Gastroesophageal sphincter (tissue), 4 donors: ENCODE results near the gene TELO2. TPM values are rescaled to one million over a fixed set of nuclear protein-coding genes. Genes with fewer than 3 reads are reported as not detected.

Experiments
- ATAC-seq: fragments of 150-250 bp; one replicate; pipeline ENCODE4 v1.9.1; 2016; ENCODE audit warnings: mild to moderate bottlenecking, moderate library complexity
- H3K27ac ChIP-seq, 4 donors: fragments of 200-600 bp; sonication (generic) in 3 of 4; 1 replicate in 3 of 4; 2 replicates in 1 of 4; pipeline ENCODE4 v1.5.1; 2016 to 2019
- H3K27me3 ChIP-seq: fragments of 200-600 bp; sonication (generic); one replicate; pipeline ENCODE4 v1.5.1; 2019
- H3K36me3 ChIP-seq, 2 donors: fragments of 200-600 bp; sonication (generic); one replicate each; pipeline ENCODE4 v1.5.1; 2019; ENCODE audit warnings: control low read depth in 1 of 2
- H3K4me1 ChIP-seq, 3 donors: fragments of 200-600 bp; sonication (generic); 1 replicate in 2 of 3; 2 replicates in 1 of 3; pipeline ENCODE4 v1.5.1; 2016 to 2019; ENCODE audit warnings: control low read depth in 2 of 3
- H3K4me3 ChIP-seq, 2 donors: fragments of 200-600 bp; sonication (generic); one replicate each; pipeline ENCODE4 v1.5.1; 2019; ENCODE audit warnings: mild to moderate bottlenecking in 1 of 2, moderate library complexity in 1 of 2
- H3K9me3 ChIP-seq, 3 donors: fragments of 200-600 bp; sonication (generic); one replicate each; pipeline ENCODE4 v1.5.1; 2017 to 2019; ENCODE audit warnings: control low read depth in 2 of 3
- EP300 ChIP-seq: sonication (generic); formaldehyde crosslinking; IDR thresholded peaks from one replicate; pipeline ENCODE4 v1.6.1; 2017; ENCODE audit warnings: antibody characterized with exemption, mild to moderate bottlenecking
- POLR2A ChIP-seq, 2 donors: fragments of 450-650 bp; IDR thresholded peaks; one replicate each; pipeline ENCODE4 v1.6.1; 2017; ENCODE audit warnings: antibody characterized with exemption in 2 of 2, mild to moderate bottlenecking in 2 of 2, moderate library complexity in 1 of 2
- POLR2AphosphoS5 ChIP-seq: sonication (generic); formaldehyde crosslinking; IDR thresholded peaks from one replicate; pipeline ENCODE4 v1.6.1; 2017; ENCODE audit warnings: antibody characterized with exemption
- WGBS, 2 donors: methylation state at CpG; one replicate each; pipeline ENCODE4 v1.1.5; 2018; ENCODE audit warnings: low coverage in 1 of 2; 5-methylcytosine and 5-hydroxymethylcytosine counted together
- total RNA-seq, 4 donors: library from RNA; depleted of rRNA; stranded (reverse); fragments of >200 nt; gene quantifications; one replicate each; pipeline ENCODE4 v1.1.0, GENCODE V29; 2016
- TF ChIP-seq, protein P1 (sequence below), 4 experiments: fragments of 200-600 bp in 2 of 4; fragments of 450-650 bp in 2 of 4; sonication (generic) in 1 of 4; IDR thresholded peaks; one replicate each; pipeline ENCODE4 v1.5.1; 2017 to 2019; ENCODE audit warnings: antibody characterized with exemption in 4 of 4, mild to moderate bottlenecking in 2 of 4, moderate library complexity in 2 of 4

TELO2 gene
- total RNA-seq, 4 donors from 2014 or later = 10.9 to 33.9 (median 20.8) TPM

DNA sequence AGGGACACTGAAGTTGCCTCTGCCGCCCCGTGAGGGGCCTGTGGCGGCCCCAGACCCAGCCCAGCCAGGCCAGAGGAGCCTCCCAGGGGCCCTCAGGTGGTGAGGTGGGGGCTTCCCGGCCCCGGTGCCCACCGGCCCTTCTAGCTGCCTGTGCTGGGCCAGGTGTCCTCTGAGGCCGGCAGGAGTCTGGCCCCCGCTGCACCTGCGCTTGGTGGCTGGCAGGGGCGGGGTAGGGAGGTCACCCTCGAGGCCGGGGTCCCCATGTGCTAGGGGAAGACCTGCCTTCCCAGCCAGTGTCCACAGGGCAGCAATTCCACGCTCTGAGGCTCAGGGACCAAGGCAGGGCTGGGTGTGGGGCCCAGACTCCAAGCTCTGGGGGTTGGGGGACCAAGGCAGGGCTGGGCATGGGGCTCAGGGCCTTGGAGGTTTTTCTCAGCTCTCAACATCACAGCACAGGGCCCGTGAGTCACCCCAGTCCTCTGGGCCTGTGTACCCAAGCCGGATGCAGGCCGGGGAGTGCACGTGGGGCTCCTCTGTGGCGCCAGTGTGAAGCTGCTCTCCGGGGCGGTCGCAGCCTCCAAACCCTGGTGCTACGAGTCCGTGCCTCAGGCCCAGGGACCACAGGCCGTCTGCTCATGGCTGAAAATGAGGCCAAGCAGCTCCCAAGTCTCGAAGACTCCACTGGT is 47.5 kb upstream of the TELO2 start:
- no peak for ATAC-seq
- Histone ChIP-seq H3K27ac (no peak overlapping the region), H3K27me3 (no peaks in the 10 kb centered on the region), H3K36me3 (peaks cover 0 to 61% of the 10 kb centered on the region in 2 donors), H3K9me3 (no peaks in the 10 kb centered on the region), H3K4me1 (no peaks in the 10 kb centered on the region), H3K4me3 (no peak overlapping the region)
- TF ChIP-seq, protein P1, sequence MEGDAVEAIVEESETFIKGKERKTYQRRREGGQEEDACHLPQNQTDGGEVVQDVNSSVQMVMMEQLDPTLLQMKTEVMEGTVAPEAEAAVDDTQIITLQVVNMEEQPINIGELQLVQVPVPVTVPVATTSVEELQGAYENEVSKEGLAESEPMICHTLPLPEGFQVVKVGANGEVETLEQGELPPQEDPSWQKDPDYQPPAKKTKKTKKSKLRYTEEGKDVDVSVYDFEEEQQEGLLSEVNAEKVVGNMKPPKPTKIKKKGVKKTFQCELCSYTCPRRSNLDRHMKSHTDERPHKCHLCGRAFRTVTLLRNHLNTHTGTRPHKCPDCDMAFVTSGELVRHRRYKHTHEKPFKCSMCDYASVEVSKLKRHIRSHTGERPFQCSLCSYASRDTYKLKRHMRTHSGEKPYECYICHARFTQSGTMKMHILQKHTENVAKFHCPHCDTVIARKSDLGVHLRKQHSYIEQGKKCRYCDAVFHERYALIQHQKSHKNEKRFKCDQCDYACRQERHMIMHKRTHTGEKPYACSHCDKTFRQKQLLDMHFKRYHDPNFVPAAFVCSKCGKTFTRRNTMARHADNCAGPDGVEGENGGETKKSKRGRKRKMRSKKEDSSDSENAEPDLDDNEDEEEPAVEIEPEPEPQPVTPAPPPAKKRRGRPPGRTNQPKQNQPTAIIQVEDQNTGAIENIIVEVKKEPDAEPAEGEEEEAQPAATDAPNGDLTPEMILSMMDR (IDR thresholded peaks at IDR 0.05) = no peak
- TF ChIP-seq EP300 = no peak
- TF ChIP-seq POLR2AphosphoS5 = no peak
- whole genome bisulfite sequencing, 2 donors = no CpG with 5 or more reads among the region's 25 CpGs

DNA sequence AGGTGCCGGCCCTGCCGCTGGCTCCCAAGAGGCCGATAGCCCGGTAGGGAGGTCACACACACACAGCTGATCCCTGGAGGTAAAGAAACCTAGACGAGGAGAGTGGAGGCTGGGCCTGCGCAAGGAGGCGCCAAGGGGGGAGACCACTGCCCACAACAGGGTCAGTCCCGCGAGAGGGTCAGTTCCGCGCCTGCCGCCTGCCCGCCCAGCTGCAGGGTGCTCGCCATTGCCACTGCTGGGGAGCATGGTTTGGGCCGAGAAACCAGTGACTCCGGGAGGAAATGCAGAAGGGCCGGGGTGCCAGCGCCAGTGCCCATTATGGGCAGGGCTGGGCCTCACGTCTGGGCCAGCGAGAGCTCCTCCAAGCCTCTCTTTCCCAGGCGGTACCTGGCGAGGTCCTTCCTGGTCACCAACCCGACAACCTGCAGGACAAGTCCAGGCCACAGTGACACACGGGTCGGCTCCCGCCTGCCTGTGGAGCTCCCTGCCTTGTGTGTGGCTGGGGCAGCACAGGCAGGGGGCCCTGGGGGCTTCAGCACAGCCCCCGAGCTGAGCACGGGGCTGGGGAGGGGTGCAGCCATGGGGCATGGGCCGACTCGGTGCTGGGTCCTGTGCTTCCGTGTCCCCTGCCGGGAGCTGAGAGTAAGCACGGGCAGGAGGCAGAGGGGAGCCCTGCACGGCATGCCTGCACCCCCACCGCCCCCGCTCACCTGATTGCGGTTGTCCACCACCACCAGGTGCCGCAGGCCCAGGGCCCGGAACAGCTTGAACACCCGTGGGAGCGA is 46.7 kb upstream of the TELO2 start:
- no CpG with 5 or more reads among the region's 41 CpGs for WGBS, 2 donors
- Histone ChIP-seq H3K4me3 (no peak overlapping the region), H3K9me3 (no peaks in the 10 kb centered on the region), H3K4me1 (no peaks in the 10 kb centered on the region), H3K27me3 (no peaks in the 10 kb centered on the region), H3K36me3 (peaks cover 0 to 69% of the 10 kb centered on the region in 2 donors), H3K27ac (no peak overlapping the region)
- TF ChIP-seq POLR2AphosphoS5 = no peak
- no peak for TF ChIP-seq POLR2A (IDR thresholded peaks at IDR 0.05)
- no peak for TF ChIP-seq EP300
- TF ChIP-seq, protein P1 (IDR thresholded peaks at IDR 0.05) = no peak
- ATAC-seq = no peak

DNA sequence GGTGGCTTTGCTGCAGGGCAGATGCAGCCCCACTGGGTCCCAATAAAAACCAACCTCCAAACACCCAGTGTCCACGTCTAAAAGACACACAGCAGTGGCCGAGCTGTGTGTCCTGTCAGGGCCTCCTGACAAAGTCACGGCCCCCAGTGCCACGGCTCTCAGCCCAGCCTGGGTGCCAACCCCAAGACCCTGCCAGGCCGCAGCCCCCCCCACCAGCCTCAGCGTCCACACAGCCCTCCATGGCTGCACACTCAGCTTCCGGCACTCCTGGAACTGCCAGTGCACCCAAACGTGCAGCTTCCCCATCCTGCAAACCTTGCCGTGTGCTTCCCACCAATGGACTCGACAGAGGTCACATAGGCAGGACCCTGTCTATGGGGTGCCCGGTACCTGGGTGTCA is 45.2 kb upstream of the TELO2 start:
- no peak overlapping the region for H3K27ac ChIP-seq
- TF ChIP-seq EP300 (no peak), POLR2A (IDR thresholded peaks at IDR 0.05) (no peak), POLR2AphosphoS5 (no peak)
- TF ChIP-seq, protein P1 (IDR thresholded peaks at IDR 0.05) = no peak
- H3K4me1 ChIP-seq = no peaks in the 10 kb centered on the region
- WGBS, 2 donors = 87% methylated on average over 3 of the region's 11 CpGs; no CpG with 5 or more reads in 1 of the 2 donors
- peaks cover 0 to 84% of the 10 kb centered on the region in 2 donors for H3K36me3 ChIP-seq
- ATAC-seq = no peak
- no peaks in the 10 kb centered on the region for H3K9me3 ChIP-seq
- H3K4me3 ChIP-seq = no peak overlapping the region
- no peaks in the 10 kb centered on the region for H3K27me3 ChIP-seq

DNA sequence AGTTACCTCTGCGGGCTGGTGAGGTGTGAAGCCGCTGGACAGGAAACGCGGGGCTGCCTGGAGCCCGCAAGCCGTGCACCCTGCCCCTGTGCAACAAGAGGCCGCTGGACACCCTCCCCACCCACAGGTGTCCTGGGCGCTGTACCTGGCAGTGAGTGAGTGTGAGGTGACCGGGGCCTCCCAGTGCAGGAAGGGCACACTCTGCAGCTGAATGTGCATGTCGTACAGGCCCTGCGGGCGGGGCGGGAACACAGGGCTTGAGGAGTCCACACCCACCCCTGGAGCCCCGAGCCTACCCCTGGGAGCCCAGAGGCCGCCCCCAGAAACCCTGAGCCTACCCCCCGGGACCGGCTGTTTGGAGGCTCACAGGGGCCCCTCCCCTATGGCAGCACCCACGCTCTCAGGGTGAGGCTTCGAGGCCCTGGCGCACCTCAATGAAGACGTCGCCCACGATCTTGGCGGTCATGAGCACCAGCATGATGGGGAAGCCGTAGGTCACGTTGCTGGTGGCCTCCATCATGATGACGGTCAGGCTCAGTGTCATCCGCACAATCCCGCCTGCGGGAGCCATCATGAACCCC is 44.5 kb upstream of the TELO2 start:
- no peak for ATAC-seq
- Histone ChIP-seq H3K36me3 (peaks cover 0 to 90% of the 10 kb centered on the region in 2 donors), H3K4me1 (no peaks in the 10 kb centered on the region), H3K4me3 (no peak overlapping the region), H3K27ac (no peak overlapping the region), H3K9me3 (no peaks in the 10 kb centered on the region), H3K27me3 (no peaks in the 10 kb centered on the region)
- WGBS, 2 donors = 80% methylated on average over 1 of the region's 30 CpGs; no CpG with 5 or more reads in 1 of the 2 donors
- TF ChIP-seq POLR2A (IDR thresholded peaks at IDR 0.05) = no peak

DNA sequence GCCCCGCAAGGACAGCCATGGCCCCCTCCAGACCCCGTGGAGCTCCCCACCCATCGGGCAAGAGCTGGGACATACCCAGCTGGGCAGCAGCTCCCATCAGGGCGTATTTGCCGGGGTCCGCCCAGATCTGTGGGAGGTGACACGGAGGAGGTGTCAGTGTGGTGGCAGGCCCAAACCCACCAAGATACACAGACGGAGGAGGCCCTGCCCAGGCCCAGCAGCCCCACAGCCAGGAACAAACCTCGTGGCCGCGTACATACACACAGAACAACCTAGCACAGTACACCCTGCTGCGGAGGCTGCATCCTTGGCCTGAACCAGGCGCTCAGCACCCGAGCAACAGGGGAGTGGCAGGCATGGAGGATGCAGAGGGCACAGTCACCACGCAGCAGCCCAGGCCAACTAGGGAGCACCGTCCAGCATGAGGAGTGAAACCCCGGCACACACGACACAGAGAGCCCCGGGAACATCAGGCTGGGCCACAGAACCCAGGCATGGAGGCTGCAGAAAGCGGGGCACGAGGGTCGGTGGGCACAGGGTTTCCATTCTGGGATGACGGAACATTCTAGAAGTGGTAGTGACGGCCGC is 43.9 kb upstream of the TELO2 start:
- ATAC-seq = no peak
- Histone ChIP-seq H3K27me3 (no peaks in the 10 kb centered on the region), H3K4me1 (no peaks in the 10 kb centered on the region), H3K9me3 (no peaks in the 10 kb centered on the region), H3K4me3 (no peak overlapping the region), H3K27ac (no peak overlapping the region), H3K36me3 (peaks cover 0 to 97% of the 10 kb centered on the region in 2 donors)
- 100% methylated on average over 5 to 6 of the region's 25 CpGs for WGBS, 2 donors
- no peak for TF ChIP-seq POLR2AphosphoS5
- TF ChIP-seq, protein P1 (IDR thresholded peaks at IDR 0.05) = no peak
- no peak for TF ChIP-seq EP300
- TF ChIP-seq POLR2A (IDR thresholded peaks at IDR 0.05) = no peak
